ENCODE measurements around the gene ATXN1L.
"Not testable (repeated sequence)": the region's sequence is repeated elsewhere in the genome, so short reads cannot be mapped to it uniquely, and the experiment has no call there.

The ATXN1L gene

GRCh38 chr16:71893888-71894228, 48.1 kb downstream of the ATXN1L start:
- DNase-seq (ENCODE audit: low read depth in 2 of 2), result no peak

- DNase-seq (ENCODE audit: low read depth in 2 of 2), result no peak
Observed at GRCh38 chr16:71894229-71894920, 48.6 kb downstream of the ATXN1L start.

- peak; percentile 96 to 98 for DNase-seq (ENCODE audit: low read depth in 2 of 2)
Observed at GRCh38 chr16:71894921-71895678, 49.3 kb downstream of the ATXN1L start, which contains the start of gene IST1. Gene IST1 (plus strand): TSS chr16:71895531. CDS start chr16:71915641, 20,110 bp downstream.

- DNase-seq (ENCODE audit: low read depth in 2 of 2), result peak in 1 of 2 donors; percentile 36
Observed at GRCh38 chr16:71895679-71896365, 50.0 kb downstream of the ATXN1L start.

- DNase-seq (ENCODE audit: low read depth in 2 of 2), result no peak
Observed at GRCh38 chr16:71896764-71897368, 51.1 kb downstream of the ATXN1L start.

- DNase-seq (ENCODE audit: low read depth in 2 of 2), result no peak
Observed at GRCh38 chr16:71899171-71899570, 53.4 kb downstream of the ATXN1L start.

- DNase-seq (ENCODE audit: low read depth in 2 of 2), result no peak
Observed at GRCh38 chr16:71902656-71903365, 57.0 kb downstream of the ATXN1L start.

GRCh38 chr16:71903608-71904007, 57.8 kb downstream of the ATXN1L start:
- no peak for DNase-seq (ENCODE audit: low read depth in 2 of 2)

GRCh38 chr16:71904239-71904638, 58.5 kb downstream of the ATXN1L start:
- no peak for DNase-seq (ENCODE audit: low read depth in 2 of 2)

GRCh38 chr16:71905765-71906164, 60.0 kb downstream of the ATXN1L start:
- not testable (repeated sequence) for DNase-seq (ENCODE audit: low read depth in 2 of 2)

Measured in stimulated activated CD8-positive, alpha-beta memory T cell treated with anti-CD3 and anti-CD28 coated beads, Interleukin-7, amount 100 ng/mL, for 4 hours (primary cell).